NK-92 (cell line): Measurements from ENCODE around the gene LCE4A.
"Not testable (repeated sequence)": the region's sequence is repeated elsewhere in the genome, so short reads cannot be mapped to it uniquely, and the experiment has no call there.

Experiments
- DNase-seq: peaks from one replicate; lab custom pipeline; 2025; ENCODE audit not compliant: unreplicated experiment; lab: John Stamatoyannopoulos, UW

The LCE4A gene

DNA sequence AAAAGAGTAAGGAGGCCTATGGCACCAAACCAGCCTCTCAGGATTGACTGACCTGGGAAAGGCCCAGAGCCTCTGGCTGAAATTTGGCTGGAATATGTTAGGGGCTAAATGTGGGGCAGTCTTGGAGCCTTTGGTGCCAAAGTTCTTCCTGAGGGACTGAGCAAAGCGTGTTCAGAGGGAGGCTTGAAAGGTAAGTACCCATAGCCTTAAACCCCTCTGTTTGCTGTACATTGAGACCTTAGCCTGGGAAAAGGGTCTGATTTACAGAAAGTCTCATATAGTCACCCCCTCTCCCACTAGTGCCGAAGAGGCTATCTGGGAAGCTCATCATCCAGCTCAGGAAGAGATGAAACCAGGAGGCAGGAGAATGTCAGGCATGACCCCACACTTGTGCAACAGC is at the start of gene LCE4A:
Gene LCE4A (plus strand): TSS at position 301 of the 400 bp plus-strand sequence. CDS start 916 bp downstream, outside the sequence.
- DNase-seq: no peak

GRCh38 chr1:152658649-152659048 is 49.3 kb upstream of the LCE4A start:
- no peak for DNase-seq

- DNase-seq: no peak
These were observed 44.9 kb upstream of the LCE4A start, which contains the start of gene LCE2D for GRCh38 chr1:152663098-152663497. Gene LCE2D, plus strand, starts transcription at chr1:152663380. Its CDS starts 726 bp downstream, at chr1:152664106.

GRCh38 chr1:152666171-152666570 is 41.8 kb upstream of the LCE4A start:
- not testable (repeated sequence) for DNase-seq

DNA sequence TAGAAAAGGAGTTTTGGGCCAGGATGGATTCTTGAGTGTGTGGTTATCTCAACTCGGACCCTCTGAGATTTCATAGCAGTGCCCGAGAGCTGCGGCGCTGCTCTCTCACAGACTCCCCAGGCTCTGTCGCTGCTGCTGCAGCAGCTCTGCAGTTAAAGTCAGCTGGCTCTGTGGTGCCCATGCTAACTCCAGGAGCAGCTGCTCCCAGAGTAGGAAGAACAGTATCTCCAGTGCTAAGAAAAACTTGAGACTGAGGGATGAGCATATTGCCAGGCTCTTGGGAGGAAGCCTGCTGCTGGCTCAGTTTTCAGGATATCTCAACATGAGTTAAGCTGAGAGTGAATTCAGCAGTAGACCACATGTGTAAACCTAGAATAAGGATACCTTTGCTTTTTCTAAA is 40.3 kb upstream of the LCE4A start:
- no peak for DNase-seq

DNA sequence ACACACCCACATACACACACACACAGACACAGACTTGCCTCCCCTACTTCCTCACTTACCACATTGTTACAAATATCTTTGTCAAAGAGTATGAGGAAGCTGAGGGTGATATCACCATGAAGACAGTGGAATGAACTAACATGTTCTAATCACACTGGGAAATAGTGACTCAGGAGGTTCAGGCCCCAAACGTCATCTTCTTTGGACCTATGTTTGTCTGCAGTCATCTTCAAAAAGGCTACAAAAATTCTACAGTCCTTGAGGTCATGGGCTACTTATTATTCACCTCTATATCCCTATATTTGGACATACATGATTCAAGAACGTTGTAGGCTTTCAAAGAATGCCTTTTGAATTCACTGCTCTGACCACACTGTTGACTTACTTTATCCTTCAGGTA is 34.9 kb upstream of the LCE4A start:
- no peak for DNase-seq

- not testable (repeated sequence) for DNase-seq
These were observed 33.0 kb upstream of the LCE4A start, which contains the start of gene LCE2C for GRCh38 chr1:152674983-152675382. Gene LCE2C, plus strand, starts transcription at chr1:152675279. Its CDS starts 737 bp downstream, at chr1:152676016.

DNA sequence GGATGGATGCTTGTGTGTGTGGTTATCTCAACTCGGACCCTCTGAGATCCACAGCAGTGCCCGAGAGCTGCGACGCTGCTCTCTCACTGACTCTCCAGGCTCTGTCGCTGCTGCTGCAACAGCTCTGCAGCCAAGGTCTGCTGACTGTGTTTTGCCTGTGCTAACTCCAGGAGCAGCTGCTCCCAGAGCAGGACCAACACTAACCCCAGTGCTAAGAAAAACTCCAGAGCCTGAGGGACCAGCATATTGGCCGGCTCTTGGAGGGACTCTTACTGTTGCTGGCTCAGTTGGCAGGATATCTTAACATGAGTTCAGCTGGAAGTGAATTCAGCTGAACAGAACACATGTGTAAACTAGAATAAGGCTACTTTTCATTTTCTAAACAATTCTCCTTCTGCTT is 28.5 kb upstream of the LCE4A start:
- DNase-seq: no peak

GRCh38 chr1:152681616-152682015 is 26.3 kb upstream of the LCE4A start:
- DNase-seq: no peak

DNA sequence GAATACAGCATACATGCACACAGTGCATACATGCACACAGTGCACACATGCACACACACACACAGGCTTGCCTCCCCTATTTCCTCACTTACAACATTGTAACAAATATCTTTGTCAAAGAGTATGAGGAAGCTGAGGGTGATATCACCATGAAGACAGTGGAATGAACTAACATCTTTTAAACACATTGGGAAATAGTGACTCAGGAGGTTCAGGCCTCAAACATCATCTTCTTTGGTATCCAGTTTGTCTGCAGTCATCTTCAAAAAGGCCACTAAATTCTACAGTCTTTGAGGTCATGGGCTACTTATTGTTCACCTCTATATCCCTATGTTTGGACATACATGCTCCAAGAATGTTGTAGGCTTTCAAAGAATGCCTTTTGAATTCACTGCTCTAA is 24.1 kb upstream of the LCE4A start:
- no peak for DNase-seq

DNA sequence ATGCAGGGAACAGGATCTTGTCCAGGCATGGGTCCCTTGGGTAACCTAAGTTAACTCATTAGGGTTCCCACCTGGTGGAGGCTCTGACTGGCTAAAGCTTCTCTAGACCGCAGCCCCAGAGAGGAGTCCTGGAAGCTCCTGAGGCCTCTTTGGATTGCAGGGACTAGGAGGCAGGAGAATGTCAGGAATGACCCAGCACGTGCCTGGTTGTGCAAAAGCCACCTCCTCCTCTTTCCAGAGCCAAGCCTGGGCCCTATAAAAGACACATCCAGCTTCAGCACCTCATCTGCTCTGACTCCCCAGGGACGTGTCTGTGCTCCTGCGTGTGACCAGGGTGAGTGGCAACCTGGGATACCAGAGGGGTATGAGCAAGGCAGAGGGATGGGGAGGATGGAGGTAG is 22.1 kb upstream of the LCE4A start, which contains the start of gene LCE2B:
Gene LCE2B (plus strand): TSS at position 301 of the 400 bp plus-strand sequence. CDS start 721 bp downstream, outside the sequence.
- DNase-seq: not testable (repeated sequence)

GRCh38 chr1:152697701-152698600 is 10.0 kb upstream of the LCE4A start, which contains the start of gene LCE2A:
Gene LCE2A, plus strand, starts transcription at chr1:152698345. Its CDS starts 557 bp downstream, at chr1:152698902.
- no peak for DNase-seq

DNA sequence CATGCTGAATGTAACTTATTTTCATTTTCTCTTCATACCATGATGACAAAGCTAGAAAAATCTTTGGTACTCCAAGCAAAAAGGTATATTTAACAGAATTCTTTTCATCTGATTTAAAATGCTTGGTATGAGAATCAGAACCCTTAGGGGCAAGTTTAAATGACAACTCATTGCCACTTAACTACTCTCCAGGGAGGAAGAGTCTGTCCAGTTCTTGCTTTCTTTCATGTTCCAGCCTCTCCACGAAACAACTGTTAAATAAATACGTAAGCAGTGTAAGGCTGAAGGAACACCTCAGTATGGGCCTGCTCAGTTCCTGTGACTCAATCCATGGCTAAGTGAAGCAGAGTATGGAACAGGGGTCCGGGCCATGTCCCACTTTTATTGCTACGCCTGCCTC is 8.2 kb upstream of the LCE4A start:
- DNase-seq: no peak

DNA sequence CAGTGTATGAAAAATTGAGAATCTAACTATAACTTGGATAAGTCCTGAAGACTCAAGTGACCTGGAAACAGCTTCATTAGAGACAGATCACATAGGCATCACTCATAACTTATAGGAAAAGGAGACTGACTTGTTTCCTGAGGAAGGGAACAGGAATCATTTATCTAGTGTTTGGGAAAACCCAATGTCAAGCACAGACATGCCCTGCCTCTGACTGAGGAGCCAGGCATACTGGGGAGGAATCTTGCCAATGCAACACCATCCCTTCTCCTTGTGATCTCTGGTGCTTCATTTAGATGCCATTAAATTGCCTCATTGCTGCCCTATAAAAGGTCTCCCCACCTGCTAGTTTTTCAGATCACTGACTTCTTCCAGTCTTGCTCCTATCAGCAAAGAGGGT is 10.3 kb downstream of the LCE4A start:
- no peak for DNase-seq

GRCh38 chr1:152725261-152725660 is 17.3 kb downstream of the LCE4A start:
- no peak for DNase-seq

GRCh38 chr1:152728986-152729385 is 21.0 kb downstream of the LCE4A start:
- DNase-seq: no peak

DNA sequence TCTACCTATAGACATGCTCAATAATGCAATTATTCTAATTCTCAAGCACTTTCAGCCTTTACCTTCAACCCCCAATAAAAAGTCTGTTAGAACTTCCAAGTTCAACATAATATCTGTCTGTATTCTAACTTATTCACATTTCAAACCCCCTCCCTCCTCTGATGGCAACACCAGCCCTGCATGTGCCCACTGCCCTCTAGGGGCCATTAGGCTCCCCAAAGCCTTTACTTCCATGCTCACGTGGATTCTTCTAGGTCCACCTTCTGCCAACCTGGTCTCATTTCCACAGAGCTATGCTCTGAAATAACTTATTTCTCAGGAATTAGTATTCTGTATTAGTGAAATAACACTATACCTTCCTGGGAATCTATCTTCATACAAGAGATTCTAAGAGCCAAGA is 27.7 kb downstream of the LCE4A start:
- no peak for DNase-seq

GRCh38 chr1:152737997-152738396 is 30.0 kb downstream of the LCE4A start:
- DNase-seq: no peak

- no peak for DNase-seq
These were observed 31.9 kb downstream of the LCE4A start for GRCh38 chr1:152739841-152740240.

DNA sequence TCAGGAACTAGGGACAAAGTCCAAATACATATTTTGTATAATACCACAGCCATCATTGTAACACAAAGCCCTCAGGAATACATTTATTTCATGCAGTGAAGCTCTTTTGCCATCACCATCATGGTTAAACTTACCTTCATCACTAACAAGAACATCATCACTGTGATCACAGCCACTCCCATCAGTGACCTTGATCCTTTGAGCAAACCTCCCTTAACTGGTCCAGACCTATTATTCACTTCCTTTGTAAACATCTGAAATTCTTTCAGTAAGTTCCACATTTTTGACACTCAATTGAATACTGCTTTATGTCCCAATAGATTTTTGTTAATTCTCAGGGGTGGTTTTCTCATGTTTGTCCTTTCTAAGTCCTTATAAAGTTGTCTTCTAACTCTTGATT is 33.7 kb downstream of the LCE4A start:
- no peak for DNase-seq

DNA sequence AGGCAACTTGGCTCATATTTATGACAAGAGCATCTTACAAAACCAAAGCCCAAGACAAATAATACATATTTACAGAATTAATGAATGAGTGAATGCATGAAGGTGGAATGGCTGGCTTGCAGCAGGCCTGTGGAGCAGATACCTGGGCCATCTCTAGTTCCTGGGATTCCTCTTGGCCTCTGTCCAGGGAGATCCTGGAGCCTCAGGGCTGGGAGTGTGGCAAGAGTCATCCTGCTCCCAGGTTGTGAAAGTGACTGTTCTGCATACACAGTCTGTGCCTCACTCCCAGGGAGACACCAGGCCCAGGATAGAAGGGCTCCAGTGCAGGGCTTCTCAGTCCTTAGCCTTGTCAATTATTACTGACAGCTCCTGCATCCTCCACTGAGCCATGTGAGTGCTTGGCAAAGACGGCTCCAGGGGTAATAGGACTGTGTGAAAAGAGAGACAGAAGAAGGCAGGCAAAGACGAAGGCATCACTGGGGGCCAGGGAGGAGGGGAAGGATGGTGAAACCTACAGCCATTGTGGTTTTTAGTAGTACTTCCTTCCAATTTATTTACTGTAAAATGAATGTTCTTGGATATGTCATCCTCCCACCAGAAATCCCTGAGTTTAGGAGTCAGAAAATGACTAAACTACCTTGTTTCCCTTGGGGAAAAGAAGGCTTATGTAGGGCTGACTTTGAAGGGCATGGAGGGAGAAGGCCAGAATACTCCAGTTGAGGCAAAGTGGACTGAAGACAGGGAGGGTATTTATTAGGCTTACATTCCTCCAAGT is 35.6 kb downstream of the LCE4A start:
- no peak for DNase-seq

DNA sequence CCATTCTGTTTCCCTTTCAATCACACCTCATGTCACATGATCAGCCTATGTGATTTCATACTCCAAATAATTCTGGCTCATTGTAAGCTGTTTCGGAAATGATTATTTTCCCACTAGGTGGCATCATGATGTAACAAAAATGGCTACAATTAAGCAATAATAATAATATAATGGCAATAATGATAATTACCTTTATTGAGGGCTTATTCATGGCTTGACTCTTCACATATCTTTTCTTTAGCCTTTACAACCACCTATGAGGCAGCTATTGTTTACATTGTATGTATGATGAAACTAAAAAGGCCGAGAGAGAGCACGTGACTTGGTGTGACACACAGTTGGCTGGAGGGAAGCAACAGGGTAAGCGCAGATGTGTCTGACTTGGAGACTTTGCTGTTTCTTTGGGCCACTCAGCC is 37.3 kb downstream of the LCE4A start:
- DNase-seq: no peak
